Peyer's patch (tissue), 4 donors: ENCODE measurements around the gene SKIC8.

Experiments used
- POLR2A ChIP-seq, 2 donors: fragments of 450-650 bp; IDR thresholded peaks; one replicate each; pipeline ENCODE4 v1.5.1; 2017; ENCODE audit warnings: antibody characterized with exemption in 2 of 2, mild to moderate bottlenecking in 2 of 2, moderate library complexity in 2 of 2
- TF ChIP-seq, protein P1 (sequence below), 6 experiments: fragments of 450-650 bp in 4 of 6; fragments of 200-600 bp in 2 of 6; sonication (generic) in 1 of 6; IDR thresholded peaks; one replicate each; pipeline ENCODE4 v1.5.1; 2017 to 2019; ENCODE audit warnings: antibody characterized with exemption in 6 of 6, mild to moderate bottlenecking in 3 of 6, moderate library complexity in 1 of 6

DNA sequence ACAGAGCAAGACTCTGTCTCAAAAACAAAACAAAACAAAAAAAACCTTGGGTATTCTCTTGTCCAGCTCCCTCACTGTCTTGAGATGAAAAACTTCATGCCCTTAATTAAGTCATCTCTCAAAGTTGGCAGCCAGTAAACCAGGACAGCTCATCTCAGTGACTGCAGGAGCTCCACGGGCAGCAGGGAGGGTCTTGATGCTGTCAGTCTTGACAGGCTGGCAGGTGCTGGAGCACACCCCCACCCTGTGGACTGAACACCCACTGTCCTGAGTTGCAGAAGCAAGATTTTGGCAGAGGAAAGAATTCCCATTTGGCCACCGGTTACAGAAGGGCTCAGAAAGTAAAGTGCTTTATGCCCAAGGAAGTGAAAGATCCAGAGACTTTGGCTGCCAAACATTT, 27.1 kb downstream of the SKIC8 start:
- TF ChIP-seq, protein P1, sequence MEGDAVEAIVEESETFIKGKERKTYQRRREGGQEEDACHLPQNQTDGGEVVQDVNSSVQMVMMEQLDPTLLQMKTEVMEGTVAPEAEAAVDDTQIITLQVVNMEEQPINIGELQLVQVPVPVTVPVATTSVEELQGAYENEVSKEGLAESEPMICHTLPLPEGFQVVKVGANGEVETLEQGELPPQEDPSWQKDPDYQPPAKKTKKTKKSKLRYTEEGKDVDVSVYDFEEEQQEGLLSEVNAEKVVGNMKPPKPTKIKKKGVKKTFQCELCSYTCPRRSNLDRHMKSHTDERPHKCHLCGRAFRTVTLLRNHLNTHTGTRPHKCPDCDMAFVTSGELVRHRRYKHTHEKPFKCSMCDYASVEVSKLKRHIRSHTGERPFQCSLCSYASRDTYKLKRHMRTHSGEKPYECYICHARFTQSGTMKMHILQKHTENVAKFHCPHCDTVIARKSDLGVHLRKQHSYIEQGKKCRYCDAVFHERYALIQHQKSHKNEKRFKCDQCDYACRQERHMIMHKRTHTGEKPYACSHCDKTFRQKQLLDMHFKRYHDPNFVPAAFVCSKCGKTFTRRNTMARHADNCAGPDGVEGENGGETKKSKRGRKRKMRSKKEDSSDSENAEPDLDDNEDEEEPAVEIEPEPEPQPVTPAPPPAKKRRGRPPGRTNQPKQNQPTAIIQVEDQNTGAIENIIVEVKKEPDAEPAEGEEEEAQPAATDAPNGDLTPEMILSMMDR (IDR thresholded peaks at IDR 0.05): no peak
- no peak for TF ChIP-seq POLR2A (IDR thresholded peaks at IDR 0.05)
